HG03521 (cell line): ENCODE measurements around the gene GRID1.

Experiments
- ATAC-seq: cut with Tn5 transposase; IDR thresholded peaks from one replicate; pipeline ENCODE4 v1.9.1; 2021; ENCODE audit warnings: mild to moderate bottlenecking, moderate library complexity; ENCODE audit not compliant: unreplicated experiment

GRID1 gene

GRCh38 chr10:85922356-85923129 is 444.1 kb downstream of the GRID1 start:
- ATAC-seq = no peak

DNA sequence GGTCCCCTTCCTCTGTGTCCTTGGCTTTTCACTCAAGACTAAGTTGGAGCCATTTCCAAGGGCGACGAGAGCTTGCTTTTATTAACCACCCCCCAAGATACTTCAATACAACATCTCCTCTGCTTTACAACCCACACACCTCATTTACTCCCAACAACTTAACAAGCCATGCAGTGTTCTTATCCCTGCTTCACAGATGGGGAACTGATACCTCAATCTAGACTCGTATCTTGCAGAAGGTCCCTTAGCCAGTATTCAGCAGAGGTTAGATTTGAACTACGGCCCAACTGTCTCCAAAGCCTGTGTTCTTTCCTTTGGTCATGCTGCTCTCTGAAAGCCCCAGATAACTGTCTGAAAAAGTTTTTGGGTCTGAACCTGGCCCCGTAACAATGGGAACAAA is 444.8 kb downstream of the GRID1 start:
- no peak for ATAC-seq

- no peak for ATAC-seq
These were observed 446.3 kb downstream of the GRID1 start for GRCh38 chr10:85920311-85920710.

GRCh38 chr10:85919491-85920021 is 447.0 kb downstream of the GRID1 start:
- no peak for ATAC-seq

DNA sequence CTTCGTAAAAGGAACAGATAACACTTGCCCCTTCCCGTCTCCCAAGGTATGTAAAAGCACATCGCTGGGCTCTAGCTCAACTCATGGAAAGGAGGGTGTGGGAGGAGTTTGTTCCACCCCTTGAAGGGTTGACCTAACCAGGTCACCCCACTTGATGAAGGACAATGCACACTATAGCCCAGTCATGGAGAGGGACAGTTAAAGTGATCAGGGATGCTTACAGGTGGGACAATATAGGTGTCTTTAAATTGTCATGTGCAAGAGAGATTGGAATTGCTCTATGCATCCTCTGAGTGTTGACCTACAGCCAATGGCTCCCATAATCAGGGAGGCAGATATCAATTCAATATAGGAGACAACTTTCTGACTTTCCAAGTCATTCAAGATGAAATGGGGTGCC is 448.2 kb downstream of the GRID1 start:
- no peak for ATAC-seq

- no peak for ATAC-seq
These were observed 449.0 kb downstream of the GRID1 start for GRCh38 chr10:85917601-85918000.

- no peak for ATAC-seq
These were observed 449.5 kb downstream of the GRID1 start for GRCh38 chr10:85916994-85917573.

DNA sequence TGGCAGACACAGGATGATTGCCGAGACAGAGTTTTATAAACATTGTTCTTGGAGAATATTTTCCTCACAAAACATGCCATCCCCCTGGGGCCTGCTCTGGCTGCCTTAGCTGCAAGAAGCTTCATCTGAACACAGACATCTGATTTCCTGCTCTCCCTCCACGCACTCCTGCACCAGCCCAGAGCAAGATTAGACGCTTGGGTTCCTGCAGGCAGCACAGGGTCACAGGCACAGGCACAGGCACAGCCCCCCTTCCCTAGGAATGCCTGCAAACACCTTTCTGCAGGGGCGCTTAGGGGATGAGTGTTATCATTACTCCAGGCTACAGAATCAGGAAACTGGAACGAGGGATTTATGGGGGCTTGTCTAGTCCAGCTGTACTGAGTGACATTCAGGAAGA is 450.3 kb downstream of the GRID1 start:
- ATAC-seq = no peak

- ATAC-seq = no peak
These were observed 451.2 kb downstream of the GRID1 start for GRCh38 chr10:85915245-85915846.

GRCh38 chr10:85914720-85915119 is 451.9 kb downstream of the GRID1 start:
- no peak for ATAC-seq

DNA sequence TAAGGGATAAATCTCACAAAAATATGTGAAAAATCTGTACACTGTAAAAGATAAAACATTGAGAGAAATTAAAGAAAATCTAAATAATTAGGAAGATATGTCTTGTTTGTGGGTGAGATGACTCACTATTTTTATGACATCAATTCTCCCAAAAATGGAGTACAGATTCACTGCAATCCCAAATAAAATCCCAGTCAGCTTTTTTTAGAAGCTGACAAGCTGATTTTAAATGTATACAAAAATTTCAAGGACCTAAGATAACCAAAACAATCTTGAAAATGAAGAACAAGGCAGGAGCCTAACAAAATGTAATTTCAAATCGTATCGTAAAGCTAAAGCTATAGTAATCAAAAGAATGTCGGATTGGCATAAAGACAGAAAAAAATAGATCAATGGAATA is 458.1 kb downstream of the GRID1 start:
- no peak for ATAC-seq

DNA sequence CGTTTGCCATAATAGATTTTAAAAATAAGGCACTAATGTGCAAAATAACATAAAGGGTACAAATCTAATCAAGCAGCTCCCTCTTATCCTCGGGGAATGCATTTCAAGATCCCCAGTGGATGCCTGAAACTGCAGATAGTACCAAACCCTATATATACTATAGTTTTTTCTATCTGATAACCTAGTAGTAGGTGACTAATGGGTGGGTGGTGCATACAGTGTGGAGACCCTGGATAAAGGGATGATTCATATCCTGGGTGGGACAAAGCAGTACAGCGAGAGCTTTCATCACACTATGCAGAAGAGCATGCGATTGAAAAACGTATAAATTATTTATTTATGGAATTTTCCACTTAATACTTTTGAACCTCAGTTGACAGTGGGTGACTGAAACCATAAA is 464.5 kb downstream of the GRID1 start:
- ATAC-seq = no peak

DNA sequence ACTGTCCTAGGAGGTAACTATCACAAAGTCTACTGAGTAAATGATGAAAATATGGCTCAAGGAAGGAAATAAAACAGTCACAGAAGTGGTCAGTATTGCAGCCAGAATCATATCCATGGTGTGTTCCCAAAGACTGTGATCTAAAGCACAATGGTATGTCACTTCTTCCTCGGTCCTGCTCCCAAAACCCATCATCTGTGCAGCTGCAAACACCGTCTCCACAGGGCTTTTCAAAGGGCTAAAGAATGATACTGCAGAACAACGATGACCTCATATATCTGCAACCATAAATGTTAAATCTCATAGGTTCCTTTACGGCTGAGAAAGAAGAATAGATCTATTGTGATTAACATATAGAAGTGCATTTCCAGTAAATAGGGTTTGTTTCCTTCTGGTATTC is 465.0 kb downstream of the GRID1 start:
- ATAC-seq = no peak

DNA sequence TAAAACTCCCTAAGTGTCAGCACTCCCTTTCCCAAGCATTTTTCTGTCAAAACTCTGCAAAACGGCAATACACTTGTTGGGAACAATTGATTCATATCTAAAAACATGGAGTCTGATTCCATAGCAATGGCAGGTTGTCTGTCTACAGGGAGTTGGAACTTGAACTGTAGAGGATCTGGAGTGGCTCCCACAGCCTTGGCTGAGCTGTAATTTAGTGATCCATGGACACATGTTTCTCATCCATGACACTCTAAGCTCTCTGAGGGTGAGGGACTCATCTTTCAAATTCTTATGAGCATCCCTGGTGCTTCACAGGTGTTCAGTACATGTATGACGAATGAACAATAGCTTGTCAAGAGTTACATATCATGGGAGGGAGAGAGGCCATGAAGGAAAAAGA is 466.1 kb downstream of the GRID1 start:
- ATAC-seq = no peak

DNA sequence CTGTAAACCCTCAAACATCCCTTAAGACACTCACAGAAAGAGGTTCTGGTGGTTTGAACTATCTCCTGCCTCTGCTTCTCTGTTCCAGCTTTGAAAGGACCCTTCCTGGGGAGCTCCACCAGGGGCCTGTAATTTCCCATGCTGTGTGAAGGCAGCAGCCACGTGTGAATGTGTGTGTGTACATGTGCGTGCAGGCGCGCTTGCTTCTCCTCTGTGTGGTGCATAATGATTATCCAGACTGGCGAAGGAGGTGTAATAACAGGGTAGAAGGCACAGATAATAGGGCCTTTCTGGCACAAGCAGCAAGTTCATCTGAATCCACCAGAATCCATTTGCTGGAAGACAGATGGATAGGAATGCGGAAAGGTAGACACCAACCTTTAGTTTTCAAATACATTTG is 466.5 kb downstream of the GRID1 start:
- ATAC-seq = no peak

DNA sequence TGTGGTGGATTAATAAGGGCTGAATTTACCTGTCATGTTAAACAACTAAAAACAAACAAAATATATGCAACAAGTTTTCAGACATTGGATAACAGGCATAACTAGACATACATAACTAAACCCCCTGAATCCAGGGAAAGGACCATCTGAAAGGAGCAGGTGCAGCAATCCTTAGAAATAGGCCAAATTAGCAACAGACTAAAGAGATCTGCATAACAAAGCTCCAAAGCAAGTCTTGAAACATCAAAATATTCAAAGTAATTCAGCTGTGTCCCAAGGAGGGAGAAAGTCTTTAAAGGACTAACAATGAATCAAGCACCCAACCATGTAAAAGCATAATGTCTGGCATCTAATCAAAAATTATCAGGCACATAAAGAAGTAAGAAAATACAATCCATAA is 475.1 kb downstream of the GRID1 start:
- no peak for ATAC-seq

DNA sequence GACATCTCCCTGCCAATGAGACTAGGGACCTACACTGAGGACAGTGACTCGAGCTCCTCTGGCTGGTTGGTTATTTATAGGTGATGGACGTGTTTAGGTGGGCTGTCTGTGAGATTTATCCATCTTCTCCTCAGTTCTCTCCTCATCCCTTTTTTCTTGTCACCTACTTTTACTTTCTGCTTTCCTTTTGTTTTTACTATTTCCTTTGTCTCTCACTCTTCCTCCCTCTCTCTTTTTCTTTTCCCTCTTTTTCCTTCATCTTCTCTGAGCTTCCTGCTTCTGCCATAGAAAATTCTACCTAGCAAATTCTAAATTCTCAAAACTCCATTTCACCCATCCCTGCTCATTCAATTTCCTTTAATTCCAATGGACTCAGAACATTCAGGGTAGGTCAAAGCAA is 478.0 kb downstream of the GRID1 start:
- no peak for ATAC-seq

- ATAC-seq = no peak
These were observed 478.6 kb downstream of the GRID1 start for GRCh38 chr10:85888004-85888403.

- ATAC-seq = no peak
These were observed 492.4 kb downstream of the GRID1 start for GRCh38 chr10:85874208-85874607.

GRCh38 chr10:85873063-85873462 is 493.5 kb downstream of the GRID1 start:
- no peak for ATAC-seq

DNA sequence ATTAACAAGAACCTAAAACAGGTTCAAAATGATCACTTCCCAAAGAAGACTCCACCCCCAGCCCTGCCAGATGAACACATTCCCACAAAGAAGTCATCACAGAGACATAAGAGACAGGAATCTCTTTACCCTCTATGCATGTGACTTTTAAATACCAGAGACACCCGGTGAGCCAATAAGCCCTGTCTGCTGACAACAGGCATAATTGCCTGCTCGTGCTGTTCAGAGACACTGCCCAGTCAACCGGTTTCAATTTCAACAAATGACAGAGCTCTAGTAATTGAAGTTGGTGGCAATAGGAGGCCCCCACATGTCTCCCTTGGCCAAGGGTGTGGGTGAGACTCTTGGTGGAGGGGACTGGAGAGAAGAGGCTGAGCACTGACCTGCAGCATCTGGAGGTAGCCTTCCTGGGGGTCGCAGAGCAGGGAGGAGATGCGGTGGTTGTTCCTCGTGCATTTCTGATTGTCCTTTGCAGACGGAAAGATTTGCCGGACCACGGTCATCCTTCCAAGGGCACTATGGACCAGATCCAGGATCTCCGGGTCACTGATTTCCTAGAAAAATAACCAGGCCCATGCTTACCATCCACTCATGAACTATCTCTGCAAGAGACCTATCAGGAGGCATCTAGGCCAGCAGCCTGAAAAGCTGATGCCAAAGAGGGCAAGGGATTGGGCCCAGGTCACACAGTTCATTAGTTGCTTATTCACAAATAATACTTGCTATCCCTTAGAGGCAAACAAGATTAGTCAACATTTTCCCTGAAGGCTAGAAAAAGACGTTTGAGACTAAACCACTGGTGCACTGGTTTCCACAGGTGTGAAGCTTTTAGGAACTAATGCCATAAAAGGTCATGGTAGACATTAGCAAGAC is 497.7 kb downstream of the GRID1 start:
- ATAC-seq = no peak
